ENCODE data around the gene FCHSD2.
A peak's percentile ranks its signal among the peaks of the same experiment; 100 is the strongest.
"Not testable (repeated sequence)": the region's sequence is repeated elsewhere in the genome, so short reads cannot be mapped to it uniquely, and the experiment has no call there.

Gene FCHSD2

DNA sequence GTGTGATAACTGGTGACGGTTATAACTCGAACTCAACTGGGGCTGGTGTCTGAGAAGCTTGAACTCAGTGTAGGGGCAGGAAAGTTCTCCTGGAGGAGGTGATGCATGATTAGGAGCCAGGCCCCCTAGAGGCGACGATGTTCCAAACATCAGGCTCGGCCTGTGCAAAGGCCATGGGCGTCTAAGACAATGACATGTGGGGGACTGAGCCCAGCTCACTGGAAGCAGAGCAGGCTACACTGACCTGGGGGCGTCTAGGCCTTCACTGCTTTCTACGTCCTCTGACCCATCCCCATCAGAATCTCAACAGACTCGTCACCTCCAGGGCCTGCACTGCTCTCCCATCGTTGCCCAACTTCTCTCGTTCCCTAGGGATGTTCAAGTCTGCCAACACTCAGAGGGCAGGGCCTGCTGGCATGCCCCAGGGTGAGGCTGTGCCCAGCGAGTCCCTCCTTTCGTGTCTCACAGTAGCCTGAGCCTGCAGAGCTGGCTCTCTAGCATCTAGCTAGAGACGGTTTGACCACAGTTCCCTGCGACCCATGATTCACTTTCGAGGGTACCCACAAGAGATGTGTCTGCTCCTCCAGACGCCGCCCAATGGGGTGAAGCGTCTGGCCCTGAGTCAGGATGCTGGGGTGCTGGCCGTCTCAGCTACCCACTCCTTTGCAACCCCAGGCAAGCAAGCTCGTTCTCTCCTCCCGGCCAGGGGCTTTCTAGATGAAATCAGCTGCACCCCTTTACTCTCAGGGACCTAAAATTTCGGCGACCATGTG, 329.0 kb downstream of the FCHSD2 start:
- Histone ChIP-seq H3K36me3 (ENCODE audit: insufficient read depth, low read length) (peaks cover 33% of the 10 kb centered on the region), H2AFZ (ENCODE audit: low read depth, low read length) (peak overlapping the region; percentile 95), H4K20me1 (ENCODE audit: insufficient read depth, low read length) (peaks cover 13% of the 10 kb centered on the region), H3K27me3 (ENCODE audit: insufficient read depth, low read length, poor library complexity) (no peaks in the 10 kb centered on the region), H3K4me3 (ENCODE audit: low read depth in 1 of 2, low read length in 2 of 2) (peak overlapping the region; percentile 92 to 97), H3K79me2 (ENCODE audit: insufficient read depth, low read length) (peaks cover 61% of the 10 kb centered on the region), H3K4me2 (ENCODE audit: insufficient read depth, low read length) (peak overlapping the region; percentile 93), H3K4me1 (ENCODE audit: insufficient read depth, low read length) (peaks cover 53% of the 10 kb centered on the region), H3K27ac (ENCODE audit: low read length) (peak overlapping the region; percentile 97), H3K9ac (ENCODE audit: low read depth, low read length) (peak overlapping the region; percentile 95), H3K9me3 (ENCODE audit: insufficient read depth, low read length, severe bottlenecking) (no peaks in the 10 kb centered on the region)
- TF ChIP-seq CTCF (IDR thresholded peaks at IDR 0.05; ENCODE audit: borderline replicate concordance, extremely low read depth, low read length, poor library complexity, severe bottlenecking), result peak; percentile 91
- no peak for TF ChIP-seq EZH2 (IDR thresholded peaks at IDR 0.05; ENCODE audit: borderline replicate concordance, low read depth, low read length, severe bottlenecking)
- DNase-seq (peak; percentile 82), ATAC-seq (ENCODE audit: insufficient read depth, low read depth) (peak; percentile 58)

DNA sequence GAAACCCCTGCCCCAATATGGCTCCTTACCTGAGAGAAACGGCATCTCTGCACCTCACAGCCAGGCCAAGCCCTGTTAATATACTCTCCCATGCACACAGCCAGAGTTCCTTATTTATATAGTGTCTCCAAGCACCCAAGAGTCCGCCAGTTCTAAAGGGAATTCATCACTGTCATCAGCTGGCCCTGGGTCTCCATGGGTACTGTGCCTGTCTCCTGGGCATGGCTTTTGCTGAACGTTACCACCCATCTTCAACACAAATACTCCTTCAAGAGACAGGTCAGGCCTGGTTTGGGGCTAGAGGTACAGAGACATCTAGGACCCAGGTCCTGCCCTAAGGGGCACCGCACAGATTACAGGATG, 329.5 kb downstream of the FCHSD2 start:
- DNase-seq (no peak), ATAC-seq (ENCODE audit: insufficient read depth, low read depth) (peak; percentile 0; the same call in 2 of the 3 replicates)
- peaks cover 55% of the 10 kb centered on the region for H3K79me2 ChIP-seq (ENCODE audit: insufficient read depth, low read length)
- peaks cover 11% of the 10 kb centered on the region for H4K20me1 ChIP-seq (ENCODE audit: insufficient read depth, low read length)
- no peaks in the 10 kb centered on the region for H3K9me3 ChIP-seq (ENCODE audit: insufficient read depth, low read length, severe bottlenecking)
- no peaks in the 10 kb centered on the region for H3K27me3 ChIP-seq (ENCODE audit: insufficient read depth, low read length, poor library complexity)
- peak overlapping the region; percentile 95; the same call in 1 of the 2 replicates for H2AFZ ChIP-seq (ENCODE audit: low read depth, low read length)
- peaks cover 28% of the 10 kb centered on the region for H3K36me3 ChIP-seq (ENCODE audit: insufficient read depth, low read length)
- peaks cover 50% of the 10 kb centered on the region for H3K4me1 ChIP-seq (ENCODE audit: insufficient read depth, low read length)
- peak overlapping the region; percentile 93 for H3K4me2 ChIP-seq (ENCODE audit: insufficient read depth, low read length)
- H3K4me3 ChIP-seq (ENCODE audit: low read depth in 1 of 2, low read length in 2 of 2), result peak overlapping the region; percentile 92 to 97
- peak overlapping the region; percentile 95 for H3K9ac ChIP-seq (ENCODE audit: low read depth, low read length)
- H3K27ac ChIP-seq (ENCODE audit: low read length), result peak overlapping the region; percentile 97
- no peak for TF ChIP-seq EZH2 (IDR thresholded peaks at IDR 0.05; ENCODE audit: borderline replicate concordance, low read depth, low read length, severe bottlenecking)
- no peak for TF ChIP-seq CTCF (IDR thresholded peaks at IDR 0.05; ENCODE audit: borderline replicate concordance, extremely low read depth, low read length, poor library complexity, severe bottlenecking)

GRCh38 chr11:72811686-72812085, 330.4 kb downstream of the FCHSD2 start:
- Histone ChIP-seq H3K4me3 (ENCODE audit: low read depth in 1 of 2, low read length in 2 of 2) (peak overlapping the region in 1 of 2 experiments; percentile 92; a peak in 2 of 4 replicates), H3K79me2 (ENCODE audit: insufficient read depth, low read length) (peaks cover 48% of the 10 kb centered on the region), H3K4me2 (ENCODE audit: insufficient read depth, low read length) (peak overlapping the region; percentile 93; the same call in 1 of the 2 replicates), H3K36me3 (ENCODE audit: insufficient read depth, low read length) (peaks cover 24% of the 10 kb centered on the region), H3K4me1 (ENCODE audit: insufficient read depth, low read length) (peaks cover 46% of the 10 kb centered on the region)
- H3K9me3 ChIP-seq (ENCODE audit: insufficient read depth, low read length, severe bottlenecking); H3K9ac ChIP-seq (ENCODE audit: low read depth, low read length); DNase-seq; H3K27ac ChIP-seq (ENCODE audit: low read length); ATAC-seq (ENCODE audit: insufficient read depth, low read depth); H4K20me1 ChIP-seq (ENCODE audit: insufficient read depth, low read length); H3K27me3 ChIP-seq (ENCODE audit: insufficient read depth, low read length, poor library complexity); H2AFZ ChIP-seq (ENCODE audit: low read depth, low read length): not testable (repeated sequence)

GRCh38 chr11:72808331-72808798, 333.8 kb downstream of the FCHSD2 start:
- no peak overlapping the region for H3K9ac ChIP-seq (ENCODE audit: low read depth, low read length)
- TF ChIP-seq CTCF (IDR thresholded peaks at IDR 0.05; ENCODE audit: borderline replicate concordance, extremely low read depth, low read length, poor library complexity, severe bottlenecking) (no peak), EZH2 (IDR thresholded peaks at IDR 0.05; ENCODE audit: borderline replicate concordance, low read depth, low read length, severe bottlenecking) (no peak)
- H3K4me1 ChIP-seq (ENCODE audit: insufficient read depth, low read length), result peaks cover 23% of the 10 kb centered on the region
- no peak for DNase-seq
- no peaks in the 10 kb centered on the region for H3K9me3 ChIP-seq (ENCODE audit: insufficient read depth, low read length, severe bottlenecking)
- H3K27me3 ChIP-seq (ENCODE audit: insufficient read depth, low read length, poor library complexity), result no peaks in the 10 kb centered on the region
- H4K20me1 ChIP-seq (ENCODE audit: insufficient read depth, low read length), result peaks cover 9% of the 10 kb centered on the region; the same call in 1 of the 2 replicates
- no peak overlapping the region for H3K27ac ChIP-seq (ENCODE audit: low read length)
- no peak for ATAC-seq (ENCODE audit: insufficient read depth, low read depth)
- no peak overlapping the region for H3K4me3 ChIP-seq (ENCODE audit: low read depth in 1 of 2, low read length in 2 of 2)
- peaks cover 15% of the 10 kb centered on the region for H3K36me3 ChIP-seq (ENCODE audit: insufficient read depth, low read length)
- H3K4me2 ChIP-seq (ENCODE audit: insufficient read depth, low read length), result no peak overlapping the region
- peaks cover 18% of the 10 kb centered on the region for H3K79me2 ChIP-seq (ENCODE audit: insufficient read depth, low read length)
- H2AFZ ChIP-seq (ENCODE audit: low read depth, low read length), result no peak overlapping the region

Data from DND-41 (cell line).